RWPE1 (cell line): ENCODE data around the gene C2orf72.
"Not testable (repeated sequence)": the region's sequence is repeated elsewhere in the genome, so short reads cannot be mapped to it uniquely, and the experiment has no call there.

ENCODE experiments used
- CTCF ChIA-PET: fragments of 350-600 bp; sonication (Branson Sonifier 250); formaldehyde crosslinking; extraction: SDS; loops from one replicate; lab custom pipeline; 2021; lab: Yijun Ruan, JAX
- POLR2A ChIA-PET: fragments of 400-600 bp; formaldehyde crosslinking; extraction: SDS; loops from one replicate; lab custom pipeline; 2020; ENCODE audit warnings: antibody characterized with exemption; ENCODE audit not compliant: low non-redundant PET; lab: Yijun Ruan, JAX
- DNase-seq: peaks from one replicate; pipeline ENCODE4 v3.0.0; 2012; ENCODE audit warnings: low spot score
- H3K27ac ChIP-seq: fragments of 450-650 bp; 2 replicates; pipeline ENCODE4 v1.5.1; 2017
- TF ChIP-seq, protein P1 (sequence below): fragments of 450-650 bp; conservative IDR thresholded peaks from 2 replicates; pipeline ENCODE4 v1.5.1; 2017; ENCODE audit warnings: low read depth, mild to moderate bottlenecking

C2orf72 gene

DNA sequence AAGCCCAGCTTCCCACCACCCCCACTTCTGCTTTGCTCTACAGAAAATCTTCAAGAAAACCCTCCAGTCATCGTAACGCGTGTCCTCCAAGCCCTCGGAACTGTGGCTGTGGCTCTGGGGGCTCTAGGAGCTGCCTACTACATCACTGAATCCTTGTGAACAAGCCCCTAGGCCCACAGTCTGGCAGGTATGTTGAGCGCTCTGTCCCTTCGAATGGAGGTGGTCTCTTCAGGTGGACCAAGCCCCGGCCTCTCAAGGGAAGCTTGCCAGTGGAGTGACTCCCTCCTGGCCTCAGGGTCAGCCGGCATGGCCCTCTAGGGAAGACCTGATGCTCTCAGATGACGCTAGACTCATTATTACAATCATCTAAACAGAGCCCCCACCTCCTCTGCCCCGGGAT is 34.7 kb upstream of the C2orf72 start:
- ChIA-PET POLR2A (no interaction called here), CTCF (no interaction called here)
- H3K27ac ChIP-seq: no peak overlapping the region
- no peak for DNase-seq
- TF ChIP-seq, protein P1, sequence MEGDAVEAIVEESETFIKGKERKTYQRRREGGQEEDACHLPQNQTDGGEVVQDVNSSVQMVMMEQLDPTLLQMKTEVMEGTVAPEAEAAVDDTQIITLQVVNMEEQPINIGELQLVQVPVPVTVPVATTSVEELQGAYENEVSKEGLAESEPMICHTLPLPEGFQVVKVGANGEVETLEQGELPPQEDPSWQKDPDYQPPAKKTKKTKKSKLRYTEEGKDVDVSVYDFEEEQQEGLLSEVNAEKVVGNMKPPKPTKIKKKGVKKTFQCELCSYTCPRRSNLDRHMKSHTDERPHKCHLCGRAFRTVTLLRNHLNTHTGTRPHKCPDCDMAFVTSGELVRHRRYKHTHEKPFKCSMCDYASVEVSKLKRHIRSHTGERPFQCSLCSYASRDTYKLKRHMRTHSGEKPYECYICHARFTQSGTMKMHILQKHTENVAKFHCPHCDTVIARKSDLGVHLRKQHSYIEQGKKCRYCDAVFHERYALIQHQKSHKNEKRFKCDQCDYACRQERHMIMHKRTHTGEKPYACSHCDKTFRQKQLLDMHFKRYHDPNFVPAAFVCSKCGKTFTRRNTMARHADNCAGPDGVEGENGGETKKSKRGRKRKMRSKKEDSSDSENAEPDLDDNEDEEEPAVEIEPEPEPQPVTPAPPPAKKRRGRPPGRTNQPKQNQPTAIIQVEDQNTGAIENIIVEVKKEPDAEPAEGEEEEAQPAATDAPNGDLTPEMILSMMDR: no peak

DNA sequence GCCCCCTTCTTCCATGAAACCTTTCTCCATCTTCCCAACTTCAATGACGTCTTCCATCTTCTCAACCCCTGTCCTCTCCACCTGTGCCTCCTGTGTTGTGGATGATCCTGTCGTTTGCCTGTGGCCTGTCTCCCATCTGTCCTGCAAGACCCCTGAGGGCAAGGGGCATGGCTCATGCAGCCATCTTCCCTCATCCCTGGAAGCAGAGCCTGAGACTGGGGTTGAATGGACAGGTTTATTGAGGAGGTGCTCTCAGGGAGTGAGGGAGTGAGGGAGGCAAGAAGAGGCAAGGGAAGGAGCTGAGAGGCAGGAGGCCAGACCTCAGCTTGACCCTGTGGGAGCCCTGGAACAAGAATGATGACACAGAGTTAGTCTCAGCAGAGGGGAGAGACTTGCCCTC is 34.1 kb upstream of the C2orf72 start:
- no peak overlapping the region for H3K27ac ChIP-seq
- CTCF ChIA-PET: no interaction called here
- POLR2A ChIA-PET: no interaction called here
- TF ChIP-seq, protein P1: no peak
- DNase-seq: no peak

DNA sequence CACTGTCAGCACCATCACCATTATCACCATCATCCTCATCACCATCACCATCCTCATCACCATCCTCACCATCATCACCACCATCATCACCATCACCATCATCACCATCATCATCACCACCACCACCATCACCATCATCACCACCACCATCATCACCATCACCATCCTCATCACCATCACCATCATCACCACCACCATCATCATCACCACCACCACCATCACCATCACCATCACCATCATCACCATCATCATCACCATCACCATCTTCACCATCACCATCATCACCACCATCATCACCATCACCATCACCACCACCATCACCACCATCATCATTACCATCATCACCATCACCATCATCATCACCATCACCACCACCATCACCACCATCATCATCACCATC is 32.4 kb upstream of the C2orf72 start:
- H3K27ac ChIP-seq, CTCF ChIA-PET, POLR2A ChIA-PET, DNase-seq: not testable (repeated sequence)

DNA sequence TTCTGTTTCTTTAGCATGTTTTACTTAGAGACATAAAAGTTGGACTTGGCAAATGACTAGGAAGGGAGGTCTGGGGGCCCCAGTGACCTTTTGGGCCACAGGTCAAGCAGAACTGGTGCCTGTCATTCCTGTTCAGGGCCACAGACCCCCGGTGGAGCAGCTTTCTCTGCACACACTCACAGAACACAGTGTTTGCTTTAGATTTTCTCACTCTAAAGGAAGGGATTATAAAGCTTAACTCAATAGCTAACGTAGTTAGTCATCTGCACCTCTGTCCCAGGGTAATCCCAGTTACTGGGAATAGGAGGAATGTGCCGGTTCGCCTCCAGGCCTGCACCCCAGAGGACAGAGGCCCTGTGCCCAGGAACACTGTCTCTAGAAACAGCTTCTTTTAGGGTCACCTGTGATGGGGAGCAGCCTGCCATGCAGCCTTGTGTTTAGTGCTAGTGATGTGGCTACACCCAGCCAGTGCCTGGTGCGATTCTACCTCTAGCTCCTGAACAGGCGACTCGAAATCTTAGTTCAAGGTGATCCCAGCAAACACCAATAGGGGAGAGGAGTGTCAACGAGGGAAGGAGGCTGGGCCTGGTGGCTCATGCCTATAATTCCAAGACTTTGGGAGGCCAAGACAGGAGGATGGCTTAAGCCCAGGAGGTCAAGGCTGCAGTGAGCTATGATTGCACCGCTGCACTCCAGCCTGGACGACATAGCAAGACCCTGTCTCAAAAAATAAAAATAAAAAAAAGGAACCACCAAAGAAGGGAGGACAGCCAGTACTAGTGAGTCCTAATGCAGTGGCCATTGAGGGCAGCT is 29.8 kb upstream of the C2orf72 start:
- CTCF ChIA-PET: interaction anchor here (2.1 kb wide), 1 partner anchor 20 kb away, joined by 5 read pairs; no protein-coding TSS in a partner anchor
- DNase-seq: no peak
- TF ChIP-seq, protein P1: no peak
- no peak overlapping the region for H3K27ac ChIP-seq
- POLR2A ChIA-PET: no interaction called here

DNA sequence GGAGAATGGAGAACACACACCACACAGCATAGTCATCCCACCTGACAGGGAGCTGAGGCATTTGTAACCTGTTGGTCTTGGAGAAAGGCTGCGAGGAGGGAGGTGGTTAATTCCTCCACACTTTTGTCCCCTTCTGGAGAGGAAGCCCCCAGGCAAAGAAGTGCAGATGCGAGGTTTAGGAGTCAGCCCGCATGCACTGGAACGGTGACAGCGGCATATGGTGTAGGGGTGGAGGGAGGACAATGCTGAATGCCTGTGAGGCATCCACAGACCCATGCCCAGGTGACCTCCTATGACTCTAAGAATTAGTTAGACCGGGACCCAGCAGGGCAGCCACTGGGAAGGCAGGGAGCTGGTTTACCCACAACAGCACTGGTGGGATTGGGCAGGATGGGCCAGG is 29.2 kb upstream of the C2orf72 start:
- CTCF ChIA-PET: interaction anchor here (0.6 to 2.1 kb wide), 2 partner anchors 16 to 20 kb away, joined by 3 to 5 read pairs; no protein-coding TSS in a partner anchor
- no peak for DNase-seq
- TF ChIP-seq, protein P1: no peak

DNA sequence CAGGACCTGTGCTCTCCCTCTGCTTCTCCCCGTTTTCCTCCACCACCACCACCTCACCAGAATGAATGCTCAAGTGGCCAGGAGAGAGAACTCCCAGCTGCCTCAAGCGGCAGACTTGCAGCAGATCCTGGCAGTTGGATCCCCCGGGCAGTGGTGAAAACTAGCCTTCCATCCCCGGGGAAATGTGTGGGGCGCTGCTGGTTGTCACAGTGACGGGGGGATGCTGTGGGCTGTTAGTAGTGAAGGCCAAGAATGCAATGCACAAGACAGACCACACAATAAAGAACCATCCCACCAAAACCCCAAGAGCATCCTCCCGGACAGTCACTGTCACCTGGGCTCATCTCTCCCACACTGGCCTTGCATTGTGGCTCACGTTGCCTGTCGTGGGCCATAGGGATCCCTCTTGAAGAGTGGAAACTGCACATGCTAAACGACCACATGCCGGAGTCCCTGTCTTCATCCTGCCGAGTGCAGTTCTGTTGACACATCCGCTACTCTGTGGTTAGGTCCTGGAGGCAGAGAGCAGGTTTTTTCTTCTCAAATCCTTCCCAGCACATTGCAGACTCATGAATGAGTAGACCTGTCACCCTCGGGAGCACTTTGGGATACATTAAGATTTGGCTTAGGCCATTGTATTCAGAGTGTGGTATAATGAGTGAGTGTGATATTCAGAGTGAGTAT is 27.9 kb upstream of the C2orf72 start:
- DNase-seq: no peak
- TF ChIP-seq, protein P1: no peak
- ChIA-PET CTCF (interaction anchor here (2.1 kb wide), 1 partner anchor 22 kb away, joined by 5 read pairs; no protein-coding TSS in a partner anchor), POLR2A (no interaction called here)
- H3K27ac ChIP-seq: no peak overlapping the region

More for the DNA sequence above, 29.2 kb upstream of the C2orf72 start:
- POLR2A ChIA-PET: no interaction called here
- H3K27ac ChIP-seq: no peak overlapping the region

DNA sequence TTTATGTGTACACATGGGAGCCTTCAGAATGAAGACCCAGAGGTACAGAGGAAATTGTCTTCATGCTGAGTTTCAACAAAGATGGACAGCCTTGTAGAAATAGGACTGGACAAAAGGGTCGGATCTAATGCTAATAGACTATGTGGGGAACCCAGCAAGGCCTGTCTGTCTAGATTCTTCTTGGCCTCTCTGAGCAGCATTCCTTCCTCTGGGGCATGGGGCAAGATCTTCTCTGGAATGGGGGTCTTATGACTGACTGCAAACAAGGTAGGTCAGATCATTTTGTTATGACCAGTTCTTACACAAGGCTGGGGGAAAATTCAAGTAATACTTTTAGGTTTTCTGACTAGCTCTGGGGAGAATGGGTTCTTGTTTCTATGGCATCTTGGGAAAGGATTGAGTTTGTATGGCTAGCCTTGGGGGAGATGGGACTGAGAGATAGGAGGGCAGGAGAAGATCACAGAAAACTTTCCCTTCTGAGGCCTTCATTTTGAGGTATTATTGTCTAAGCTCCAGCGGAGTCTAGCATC is 27.1 kb upstream of the C2orf72 start:
- ChIA-PET POLR2A (no interaction called here), CTCF (no interaction called here)
- TF ChIP-seq, protein P1: no peak
- no peak for DNase-seq
- no peak overlapping the region for H3K27ac ChIP-seq
